DMS153 treated with DMSO at 0.1 percent for 48 hours (cell line): ENCODE measurements around the gene SLIT2.
A peak's percentile ranks its signal among the peaks of the same experiment; 100 is the strongest.

Experiments
- DNase-seq: peaks from one replicate; lab custom pipeline; 2025; ENCODE audit not compliant: unreplicated experiment; lab: John Stamatoyannopoulos, UW

SLIT2 gene

GRCh38 chr4:20251796-20252655 lies at the start of gene SLIT2:
SLIT2 (plus strand) TSS chr4:20251905; CDS start chr4:20253816, 1,911 bp downstream.
- peak; percentile 25 for DNase-seq

- DNase-seq: no peak
Observed at GRCh38 chr4:20203508-20203907, 48.2 kb upstream of the SLIT2 start.

GRCh38 chr4:20217521-20217920 lies 34.2 kb upstream of the SLIT2 start:
- no peak for DNase-seq

- no peak for DNase-seq
Observed at GRCh38 chr4:20217951-20218350, 33.8 kb upstream of the SLIT2 start.

- no peak for DNase-seq
Observed at GRCh38 chr4:20219521-20219920, 32.2 kb upstream of the SLIT2 start.

GRCh38 chr4:20237894-20238537 lies 13.7 kb upstream of the SLIT2 start:
- no peak for DNase-seq

GRCh38 chr4:20248155-20248558 lies 3.5 kb upstream of the SLIT2 start:
- peak; percentile 8 for DNase-seq

- no peak for DNase-seq
Observed at GRCh38 chr4:20249333-20249732, 2.4 kb upstream of the SLIT2 start.

GRCh38 chr4:20251031-20251795 lies 492 bp upstream of the SLIT2 start:
- DNase-seq: no peak

GRCh38 chr4:20252656-20253282 lies 1.1 kb downstream of the SLIT2 start:
- no peak for DNase-seq

- DNase-seq: no peak
Observed at GRCh38 chr4:20253283-20253734, 1.6 kb downstream of the SLIT2 start.

GRCh38 chr4:20253735-20254409 lies 2.2 kb downstream of the SLIT2 start:
- no peak for DNase-seq

GRCh38 chr4:20254511-20255250 lies 3.0 kb downstream of the SLIT2 start:
- DNase-seq: no peak

- no peak for DNase-seq
Observed at GRCh38 chr4:20255251-20255586, 3.5 kb downstream of the SLIT2 start.

GRCh38 chr4:20255823-20256222 lies 4.1 kb downstream of the SLIT2 start:
- DNase-seq: no peak

GRCh38 chr4:20256381-20256881 lies 4.7 kb downstream of the SLIT2 start:
- DNase-seq: no peak

GRCh38 chr4:20259707-20260106 lies 8.0 kb downstream of the SLIT2 start:
- no peak for DNase-seq

GRCh38 chr4:20260821-20261220 lies 9.1 kb downstream of the SLIT2 start:
- no peak for DNase-seq

- DNase-seq: no peak
Observed at GRCh38 chr4:20262221-20262620, 10.5 kb downstream of the SLIT2 start.

GRCh38 chr4:20264688-20265087 lies 13.0 kb downstream of the SLIT2 start:
- no peak for DNase-seq
